ENCODE measurements around the gene TKT. TPM values are rescaled to one million over a fixed set of nuclear protein-coding genes. Genes with fewer than 3 reads are reported as not detected.

TKT gene
- total and polyA plus RNA-seq, 2 of the 8 experiments (the other 6 are each of a cell fraction or from before 2014, with no cell fraction given), result 418 to 986 TPM

DNA sequence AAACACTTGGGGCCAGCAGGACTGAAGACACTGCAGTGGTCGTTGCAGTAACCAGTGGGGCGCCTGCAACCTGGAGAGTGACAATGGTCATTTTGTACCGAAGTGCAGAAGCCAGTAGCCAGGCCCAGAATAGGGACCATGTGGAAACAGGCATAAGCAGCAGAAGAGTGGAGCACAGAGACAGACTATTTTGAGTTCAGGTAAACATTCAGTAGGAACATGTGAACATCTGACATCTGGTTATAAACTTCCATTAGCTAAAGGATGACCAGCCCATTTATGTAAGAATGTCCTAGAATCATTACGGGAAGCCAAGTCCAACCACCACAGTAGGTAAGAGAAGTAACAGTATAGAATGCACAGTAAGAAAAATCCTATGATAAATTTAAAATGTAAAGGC lies 32.4 kb upstream of the TKT start:
- no peak for FAIRE-seq
- no peak overlapping the region for H2BK15ac ChIP-seq (ENCODE audit: low read length)
- no peak overlapping the region for H3K4me2 ChIP-seq (ENCODE audit: insufficient read depth in 1 of 2, low read depth in 2 of 2, low read length in 2 of 2)
- peaks cover 0 to 10% (median 2%) of the 10 kb centered on the region in 4 experiments; a peak in 4 of 8 replicates for H3K36me3 ChIP-seq (ENCODE audit: control insufficient read depth in 2 of 4, insufficient read depth in 4 of 4, low read length in 3 of 4)
- H2AFZ ChIP-seq (ENCODE audit: low read length), result no peak overlapping the region
- H3K4me3 ChIP-seq (ENCODE audit: extremely low read depth in 1 of 4, insufficient read depth in 2 of 4, low read depth in 3 of 4, low read length in 4 of 4), result no peak overlapping the region
- H3K79me2 ChIP-seq (ENCODE audit: control insufficient read depth in 1 of 2, insufficient read depth in 2 of 2, low read length in 2 of 2), result no peaks in the 10 kb centered on the region
- H2AK5ac ChIP-seq (ENCODE audit: low read depth, low read length), result no peak overlapping the region
- no peaks in the 10 kb centered on the region for H4K20me1 ChIP-seq (replicated peaks in 1 of 2; ENCODE audit: control insufficient read depth in 1 of 2, insufficient read depth in 2 of 2, low read length in 2 of 2)
- TF ChIP-seq RNF2 (IDR thresholded peaks at IDR 0.05; ENCODE audit: borderline replicate concordance, low read depth, low read length, missing control alignments, poor library complexity, severe bottlenecking), result no peak
- no peak for TF ChIP-seq POU5F1 (IDR thresholded peaks at IDR 0.05; ENCODE audit: low read depth, low read length)
- TF ChIP-seq PHF8 (conservative IDR thresholded peaks at IDR 0.05; ENCODE audit: low read depth, low read length), result no peak
- TF ChIP-seq EGR1 (IDR thresholded peaks at IDR 0.05; ENCODE audit: borderline replicate concordance, low read depth, low read length), result no peak
- no peak for TF ChIP-seq TCF12 (IDR thresholded peaks at IDR 0.05; ENCODE audit: low read depth, low read length)
- no peak for TF ChIP-seq TAF1 (IDR thresholded peaks at IDR 0.05; ENCODE audit: low read depth, low read length)
- H3K14ac ChIP-seq (ENCODE audit: insufficient read length), result no peak overlapping the region
- no peak overlapping the region for H2BK12ac ChIP-seq (ENCODE audit: low read depth, low read length)
- H4K5ac ChIP-seq (ENCODE audit: insufficient read length, low read depth, low read length), result no peak overlapping the region
- no peak overlapping the region for H2BK20ac ChIP-seq (ENCODE audit: low read length)
- H2BK5ac ChIP-seq (ENCODE audit: low read depth, low read length), result no peak overlapping the region; the same call in 1 of the 2 replicates
- no peak overlapping the region for H3K4ac ChIP-seq (replicated peaks; ENCODE audit: insufficient read length, low read depth, low read length)
- no peak overlapping the region for H4K8ac ChIP-seq (ENCODE audit: extremely low read depth, insufficient read depth, low read length)
- H3K18ac ChIP-seq (ENCODE audit: extremely low read depth, low read length), result no peak overlapping the region; the same call in 1 of the 2 replicates
- whole genome bisulfite sequencing, 2 experiments (ENCODE audit: extremely low coverage in 1 of 2, insufficient coverage in 1 of 2, insufficient read length in 1 of 2, insufficient replicate concordance in 2 of 2, low coverage in 1 of 2, low lambda C conversion rate in 2 of 2, missing lambda C conversion rate in 1 of 2), result 75% methylated on average over 4 of the region's 4 CpGs; no CpG with 5 or more reads in 1 of the 2 experiments
- ChIA-PET POLR2A (ENCODE audit: partially characterized antibody) (interaction anchor here (1.4 to 5.6 kb wide), 6 partner anchors 13 to 66 kb away, joined by 3 to 36 read pairs (median 10); partner anchors contain the start of gene TKT), CTCF (ENCODE audit: partially characterized antibody) (interaction anchor here (1.1 to 4.6 kb wide), 3 partner anchors 11 to 95 kb away, joined by 3 to 27 read pairs (median 4); no protein-coding TSS in a partner anchor)
- DNase-seq (ENCODE audit: low read depth in 1 of 2, low spot score in 2 of 2), result no peak
- H3K9me3 ChIP-seq (ENCODE audit: insufficient read depth in 2 of 2, low read depth in 1 of 2, low read length in 1 of 2), result no peaks in the 10 kb centered on the region
- no peaks in the 10 kb centered on the region for H3K79me1 ChIP-seq (ENCODE audit: low read depth, low read length)
- no peak overlapping the region for H2BK120ac ChIP-seq (replicated peaks; ENCODE audit: low read depth, low read length)
- no peaks in the 10 kb centered on the region for H3K27me3 ChIP-seq (replicated peaks in 1 of 4; ENCODE audit: control insufficient read depth in 3 of 4, extremely low read depth in 1 of 4, insufficient read depth in 3 of 4, low read length in 3 of 4)
- no peak overlapping the region for H3K9ac ChIP-seq (replicated peaks in 1 of 4; ENCODE audit: extremely low read depth in 1 of 4, low read depth in 3 of 4, low read length in 3 of 4)
- no peak overlapping the region for H4K91ac ChIP-seq (replicated peaks; ENCODE audit: insufficient read length, low read length)
- H3K23me2 ChIP-seq (ENCODE audit: low read depth, low read length), result no peaks in the 10 kb centered on the region
- no peak overlapping the region for H3K27ac ChIP-seq (ENCODE audit: low read depth, low read length)
- peaks cover 9 to 21% (median 13%) of the 10 kb centered on the region in 4 experiments; a peak in 6 of 7 replicates for H3K4me1 ChIP-seq (replicated peaks in 1 of 4; ENCODE audit: control insufficient read depth in 3 of 4, insufficient read depth in 4 of 4, low read length in 3 of 4)
- no peak overlapping the region for H3K56ac ChIP-seq (replicated peaks; ENCODE audit: insufficient read length, low read depth, low read length)
- no peak overlapping the region for H3K23ac ChIP-seq (ENCODE audit: insufficient read length)

Data from H1 (cell line).